Measurements from ENCODE around the gene TTPAL. TPM values are rescaled to one million over a fixed set of nuclear protein-coding genes. Genes with fewer than 3 reads are reported as not detected.

Gene TTPAL
- total and polyA plus RNA-seq, 9 of the 15 experiments (the other 6 are each of a cell fraction or from before 2014, with no cell fraction given) = 1.1 to 7.0 (median 2.6) TPM

- no peak for ATAC-seq
- TF ChIP-seq ZBTB40 (IDR thresholded peaks at IDR 0.05) (peak; percentile 75), ZBTB40 (CRISPR knock-in tag; IDR thresholded peaks at IDR 0.05) (no peak), GATAD2A (IDR thresholded peaks at IDR 0.05) (no peak), HNRNPLL (IDR thresholded peaks at IDR 0.05; ENCODE audit: low read depth, low read length, poor library complexity, severe bottlenecking) (peak; percentile 36), DPF2 (IDR thresholded peaks at IDR 0.05) (no peak)
- intact Hi-C loops (cut with micrococcal nuclease) = no loop called here
- Histone ChIP-seq H3K36me3 (ENCODE audit: control insufficient read depth, insufficient read depth, low read length) (no peaks in the 10 kb centered on the region), H2AFZ (ENCODE audit: low read depth, low read length) (no peak overlapping the region), H3K4me2 (ENCODE audit: insufficient read depth, low read length) (no peak overlapping the region), H3K27me3 (ENCODE audit: control insufficient read depth in 2 of 2, insufficient read depth in 2 of 2, low read length in 2 of 2) (peaks cover 7 to 40% of the 10 kb centered on the region in 2 experiments; a peak in 3 of 5 replicates), H3K9me3 (replicated peaks; ENCODE audit: control insufficient read depth, insufficient read depth, low read depth, low read length) (no peaks in the 10 kb centered on the region), H3K9ac (ENCODE audit: insufficient read depth in 1 of 2, low read depth in 2 of 2, low read length in 2 of 2) (no peak overlapping the region), H3K79me2 (ENCODE audit: control insufficient read depth, insufficient read depth, low read length) (no peaks in the 10 kb centered on the region), H3K9me1 (ENCODE audit: control insufficient read depth, insufficient read depth, low read length) (no peaks in the 10 kb centered on the region), H3K27ac (ENCODE audit: extremely low read depth, low read depth, low read length) (no peak overlapping the region), H3K4me3 (no peak overlapping the region), H3K4me1 (replicated peaks in 1 of 2; ENCODE audit: control insufficient read depth in 2 of 2, insufficient read depth in 2 of 2, low read length in 2 of 2) (no peaks in the 10 kb centered on the region), H4K20me1 (replicated peaks; ENCODE audit: control insufficient read depth, insufficient read depth, low read length) (no peaks in the 10 kb centered on the region; the same call in none of the 2 replicates)
- in situ Hi-C loops (cut with MboI) = no loop called here
- ChIA-PET CTCF (ENCODE audit: low intra/inter-chr PET ratio) (no interaction called here), POLR2A (interaction anchor here (0.6 kb wide), 1 partner anchor 203 kb away, joined by 3 read pairs; no protein-coding TSS in a partner anchor)
- BruUV-seq (replicated peaks) = no TSS peak
- WGBS (ENCODE audit: insufficient coverage, low coverage, missing lambda C conversion rate) = 6% methylated on average over 6 of the region's 6 CpGs
- FAIRE-seq = no peak
- no peak for DNase-seq (ENCODE audit: extremely low read depth in 1 of 4, low spot score in 3 of 4)
Observed at GRCh38 chr20:44445742-44446710, 29.6 kb upstream of the TTPAL start.

Data from K562 (cell line).